GM21723 (cell line): Measurements from ENCODE around the gene CNDP2.
"Not testable (repeated sequence)": the region's sequence is repeated elsewhere in the genome, so short reads cannot be mapped to it uniquely, and the experiment has no call there.

Experiments used
- ATAC-seq: cut with Tn5 transposase; IDR thresholded peaks from one replicate; pipeline ENCODE4 v1.9.1; 2021; ENCODE audit warnings: mild to moderate bottlenecking, moderate library complexity; ENCODE audit not compliant: unreplicated experiment

Gene CNDP2

DNA sequence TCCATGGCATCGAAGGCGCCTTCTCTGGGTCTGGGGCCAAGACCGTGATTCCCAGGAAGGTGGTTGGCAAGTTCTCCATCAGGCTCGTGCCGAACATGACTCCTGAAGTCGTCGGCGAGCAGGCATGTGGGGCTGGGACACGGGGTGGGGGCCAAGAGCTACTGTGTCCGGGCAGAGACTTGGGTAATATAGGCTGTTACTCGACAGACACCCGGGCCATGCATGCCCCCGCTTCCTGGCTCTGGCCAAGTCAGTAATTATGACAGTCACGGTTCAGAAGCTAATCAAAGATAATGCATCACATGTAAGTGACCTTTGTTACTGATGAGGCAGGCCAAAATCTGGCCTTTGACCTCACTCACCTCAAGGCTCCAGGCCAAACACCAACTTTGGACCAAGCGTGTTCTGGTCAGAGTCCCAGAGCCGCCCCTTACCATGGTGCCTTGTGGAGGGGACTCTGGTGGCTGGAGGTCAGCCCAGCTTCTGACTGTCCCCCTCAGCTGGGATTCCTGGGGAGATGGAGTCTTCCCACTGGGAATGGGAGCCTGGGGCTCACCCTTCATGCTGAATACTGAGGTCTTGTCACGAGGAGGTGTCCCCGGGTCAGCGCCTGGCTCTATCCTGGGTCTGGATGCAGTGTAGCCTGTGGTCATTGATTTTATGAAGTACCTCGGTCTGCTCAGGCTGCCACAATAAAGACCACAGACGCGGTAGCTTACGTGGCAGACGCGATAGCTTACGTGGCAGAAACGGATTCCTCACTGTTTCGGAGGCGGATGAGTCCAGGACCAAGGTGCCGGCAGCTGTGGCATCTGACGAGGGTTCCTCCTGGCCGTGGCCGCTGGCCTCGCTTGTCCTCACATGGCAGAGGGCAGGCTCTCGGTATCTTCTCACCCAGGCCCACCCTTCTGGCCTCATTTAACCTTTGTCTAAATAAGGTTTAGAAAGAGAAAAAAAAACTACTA lies 20.4 kb downstream of the CNDP2 start:
- no peak for ATAC-seq

DNA sequence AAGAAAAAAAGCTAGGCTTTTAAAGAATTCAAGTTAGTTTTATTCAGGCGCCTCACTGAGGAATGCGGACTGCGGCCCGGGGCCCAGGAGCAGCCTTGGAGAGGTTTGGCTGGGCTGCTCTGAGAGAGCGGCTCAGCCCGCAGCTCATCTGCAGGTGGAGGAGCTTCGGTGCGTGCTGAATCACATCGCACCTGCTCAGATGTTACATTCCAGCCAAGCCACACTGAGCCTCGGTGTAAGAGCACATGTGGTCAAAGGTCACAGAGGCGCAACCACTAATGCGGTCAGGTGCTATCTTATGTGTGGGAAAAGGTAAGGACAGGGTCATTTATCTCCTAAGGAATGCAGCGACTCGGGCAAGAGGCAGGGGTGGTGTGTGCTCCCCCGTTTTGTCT lies 21.1 kb downstream of the CNDP2 start:
- ATAC-seq = no peak

DNA sequence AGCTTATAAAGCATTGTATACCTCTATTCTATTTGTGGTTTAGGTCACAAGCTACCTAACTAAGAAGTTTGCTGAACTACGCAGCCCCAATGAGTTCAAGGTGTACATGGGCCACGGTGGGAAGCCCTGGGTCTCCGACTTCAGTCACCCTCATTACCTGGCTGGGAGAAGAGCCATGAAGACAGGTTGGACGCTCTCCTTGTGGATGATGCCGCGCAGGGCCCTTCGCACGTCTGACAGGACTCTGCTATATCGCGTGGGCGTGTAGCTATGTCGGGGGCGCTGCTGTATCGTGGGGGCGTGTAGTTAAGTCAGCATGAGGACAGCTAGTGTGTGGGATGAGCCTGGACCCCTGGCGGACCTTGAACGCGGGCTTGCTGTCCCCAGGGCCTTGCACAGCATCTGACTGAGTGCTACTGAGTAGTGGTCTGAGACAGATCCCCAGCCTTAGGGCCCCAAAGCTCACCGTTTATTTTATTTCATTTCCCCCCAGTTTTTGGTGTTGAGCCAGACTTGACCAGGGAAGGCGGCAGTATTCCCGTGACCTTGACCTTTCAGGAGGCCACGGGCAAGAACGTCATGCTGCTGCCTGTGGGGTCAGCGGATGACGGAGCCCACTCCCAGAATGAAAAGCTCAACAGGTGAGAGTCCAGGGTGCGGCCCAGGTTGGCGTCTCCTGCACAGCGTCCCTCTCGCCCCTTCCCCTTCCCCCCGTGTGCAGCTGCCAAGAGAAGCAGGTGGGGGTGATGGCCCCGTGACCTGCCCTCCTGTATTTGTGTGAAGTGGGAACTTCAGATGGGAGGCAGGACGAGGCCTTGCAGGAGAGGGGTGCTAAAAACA lies 22.5 kb downstream of the CNDP2 start:
- ATAC-seq = no peak

DNA sequence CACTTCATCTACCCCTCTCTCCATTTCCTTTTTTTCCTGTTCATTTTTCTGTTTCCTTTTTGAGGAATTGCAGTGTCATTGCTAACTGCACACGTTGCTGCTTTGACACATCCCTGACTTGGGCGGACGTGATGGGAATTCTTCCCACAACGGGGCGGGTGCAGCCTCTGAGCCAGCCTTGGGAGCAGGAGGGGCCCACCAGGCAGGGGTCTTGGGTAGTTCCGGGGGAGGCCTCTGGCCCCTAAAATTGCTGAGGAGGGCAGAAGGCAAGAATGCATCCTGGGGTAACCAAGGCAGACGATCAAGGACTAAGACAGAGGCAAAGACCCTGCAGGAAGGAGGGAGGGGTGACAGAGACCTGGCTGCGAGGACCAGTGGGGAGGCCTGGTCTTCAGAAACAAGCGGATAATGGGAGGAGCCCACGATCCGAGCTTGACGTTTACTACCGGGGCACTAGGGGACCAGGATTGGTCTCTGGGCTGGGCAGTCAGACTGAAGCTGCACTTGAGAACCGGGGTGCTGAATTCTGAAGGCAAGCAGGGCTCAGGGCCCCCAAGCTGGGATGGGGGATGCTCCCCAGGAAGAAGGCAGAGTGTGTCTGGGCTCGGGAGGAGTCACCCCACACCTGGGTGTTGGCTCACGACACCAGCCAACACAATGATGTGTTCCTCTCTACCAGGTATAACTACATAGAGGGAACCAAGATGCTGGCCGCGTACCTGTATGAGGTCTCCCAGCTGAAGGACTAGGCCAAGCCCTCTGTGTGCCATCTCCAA lies 23.3 kb downstream of the CNDP2 start:
- no peak for ATAC-seq

DNA sequence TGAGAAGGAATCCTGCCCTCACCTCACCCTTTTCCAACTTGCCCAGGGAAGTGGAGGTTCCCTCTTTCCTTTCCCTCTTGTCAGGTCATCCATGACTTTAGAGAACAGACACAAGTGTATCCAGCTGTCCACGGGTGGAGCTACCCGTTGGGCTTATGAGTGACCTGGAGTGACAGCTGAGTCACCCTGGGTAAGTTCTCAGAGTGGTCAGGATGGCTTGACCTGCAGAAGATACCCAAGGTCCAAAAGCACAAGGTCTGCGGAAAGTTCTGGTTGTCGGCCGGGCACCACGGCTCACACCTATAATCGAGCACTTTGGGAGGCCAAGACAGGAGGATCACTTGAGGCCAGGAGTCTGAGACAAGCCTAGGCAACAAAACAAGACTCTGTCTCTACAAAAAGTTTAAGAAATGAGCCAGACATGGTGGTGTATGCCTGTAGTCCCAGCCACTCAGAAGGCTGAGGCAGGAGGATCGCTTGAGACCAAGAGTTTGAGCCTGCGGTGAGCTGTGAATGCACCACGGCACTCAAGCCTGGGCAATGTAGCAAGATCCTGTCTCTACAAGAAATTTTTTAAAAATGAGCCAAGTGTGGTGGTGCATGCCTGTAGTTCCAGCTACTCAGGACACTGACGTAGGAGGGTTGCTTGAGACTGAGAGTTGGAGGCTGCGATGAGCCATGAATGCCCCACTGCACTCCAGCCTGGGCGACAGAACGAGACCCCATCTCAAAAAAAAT lies 24.1 kb downstream of the CNDP2 start:
- no peak for ATAC-seq

DNA sequence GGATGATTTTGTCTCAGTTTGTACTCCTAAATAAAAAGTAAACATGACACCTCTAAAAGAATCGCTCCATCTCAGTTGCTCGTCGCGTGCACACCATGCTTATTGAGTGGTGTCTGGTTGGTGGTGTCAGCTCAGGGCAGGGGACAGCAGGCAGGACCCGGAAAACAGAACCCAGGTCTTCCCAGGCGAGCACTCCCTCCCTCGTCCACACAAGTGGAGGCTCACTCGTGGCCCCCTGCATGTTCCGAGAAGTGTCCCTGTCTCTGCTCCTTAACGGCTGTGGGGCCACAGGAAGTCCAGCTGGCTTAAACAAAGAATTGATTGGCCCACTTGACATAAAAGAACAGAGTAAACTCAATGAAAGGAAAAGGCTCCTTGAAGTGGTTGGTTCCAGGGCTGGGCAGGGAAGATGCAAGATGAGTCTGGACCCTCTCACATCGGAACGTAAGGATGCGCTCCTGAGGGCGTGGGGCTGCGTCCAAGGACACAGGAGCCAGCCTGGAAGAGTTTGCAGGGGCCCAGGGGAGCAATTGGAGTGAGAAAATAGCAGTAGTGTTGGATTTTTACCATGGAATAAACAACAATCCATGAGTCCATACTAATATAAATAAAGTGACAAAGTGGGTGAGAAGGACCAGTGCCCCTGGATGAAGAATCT lies 25.0 kb downstream of the CNDP2 start:
- ATAC-seq = no peak

DNA sequence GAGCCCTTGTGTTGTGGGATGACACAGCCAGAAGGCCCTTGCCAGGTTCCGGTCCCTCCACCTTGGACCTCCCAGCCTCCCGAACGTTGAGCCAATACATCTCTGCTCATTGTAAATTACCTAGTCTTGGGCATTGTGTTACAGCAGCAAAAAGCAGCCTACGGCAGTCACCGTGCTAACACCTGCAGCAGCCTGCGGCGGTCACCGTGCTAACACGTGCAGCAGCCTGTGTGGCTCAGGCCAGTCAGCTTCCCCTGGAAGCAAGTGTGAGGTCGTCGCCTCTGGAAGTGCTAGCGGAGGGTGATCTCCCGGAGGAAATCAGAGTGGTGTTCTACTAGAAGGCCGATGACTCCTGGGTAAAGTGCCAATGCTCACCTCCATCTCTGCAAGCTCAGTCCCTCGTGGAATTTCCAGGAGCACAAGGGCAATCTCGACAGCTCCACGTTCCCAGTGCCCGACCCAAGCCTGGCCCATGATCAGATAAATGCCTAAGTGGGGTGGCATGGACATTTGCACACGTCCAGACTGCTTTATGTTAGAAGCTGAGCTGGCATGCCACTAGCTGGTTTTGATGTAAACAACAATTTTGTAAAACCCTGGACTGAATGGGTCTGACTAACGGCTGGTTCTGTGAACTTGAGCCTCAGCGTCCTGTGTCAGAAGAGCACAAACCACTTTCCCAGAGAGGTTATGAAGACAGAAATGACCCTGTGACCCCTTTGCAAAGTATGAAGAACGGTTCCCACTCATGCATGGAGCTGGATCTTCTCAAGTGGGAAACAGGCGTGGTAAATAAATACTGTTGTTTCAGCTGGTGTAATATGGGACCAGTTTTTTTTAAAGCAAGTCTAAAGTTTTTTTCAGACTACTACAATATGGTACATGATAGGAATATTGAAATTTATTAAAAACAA lies 26.7 kb downstream of the CNDP2 start:
- ATAC-seq = no peak

DNA sequence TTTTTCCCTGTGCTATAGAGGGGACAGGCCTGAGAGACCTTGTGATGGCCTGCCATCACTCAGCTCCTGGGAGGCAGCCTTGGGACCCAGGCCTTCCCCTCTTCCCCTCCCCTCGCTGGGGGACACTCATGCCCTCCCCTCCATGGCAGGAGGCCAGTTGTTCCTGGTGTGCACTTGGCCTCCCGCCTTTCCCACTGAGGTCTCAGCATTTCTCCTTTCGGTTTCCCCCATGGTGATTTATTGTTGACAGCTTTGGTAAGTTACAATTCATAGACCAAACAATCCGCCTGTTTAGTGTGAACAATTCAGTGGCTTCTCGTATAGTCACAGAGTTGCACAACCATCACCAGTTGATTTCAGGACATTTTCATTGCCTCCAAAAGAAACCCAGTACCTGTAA lies 27.9 kb downstream of the CNDP2 start:
- no peak for ATAC-seq

DNA sequence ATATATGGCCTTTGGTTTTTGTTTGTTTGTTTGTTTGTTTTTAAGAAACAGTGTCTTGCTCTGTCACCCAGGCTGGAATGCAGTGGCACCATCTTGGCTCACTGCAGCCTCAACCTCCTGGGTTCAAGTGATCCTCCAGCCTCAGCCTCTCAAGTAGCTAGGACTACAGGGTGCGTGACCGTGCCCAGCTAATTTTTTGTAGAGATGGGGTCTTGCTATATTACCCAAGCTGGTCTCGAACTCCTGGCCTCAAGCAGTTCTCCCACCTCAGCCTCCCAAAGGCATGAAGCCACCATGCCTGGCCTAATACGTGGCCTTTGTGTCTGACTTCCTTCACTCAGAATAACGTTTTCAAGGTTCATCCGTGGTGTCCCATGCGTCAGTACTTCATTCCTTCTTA lies 28.8 kb downstream of the CNDP2 start:
- ATAC-seq = not testable (repeated sequence)

DNA sequence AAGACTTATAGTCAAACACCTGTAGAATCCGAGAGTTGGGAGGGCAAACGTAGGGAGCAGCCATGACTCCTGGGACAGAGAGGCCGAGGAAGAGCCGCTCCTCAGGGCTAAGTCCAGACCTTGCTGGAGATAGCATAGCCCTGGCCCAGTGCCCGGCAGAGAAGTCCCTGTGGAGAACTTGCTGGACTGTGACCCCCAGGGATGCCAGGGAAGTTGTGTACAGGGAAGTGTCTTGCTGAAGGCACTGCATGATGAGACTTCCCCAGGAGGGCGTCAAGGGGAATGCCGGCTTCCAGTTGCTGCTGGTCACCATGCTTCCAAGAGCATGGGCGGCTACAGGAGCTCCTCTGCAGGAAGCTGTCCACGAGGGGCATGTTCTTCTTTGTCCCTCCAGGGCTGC lies 29.6 kb downstream of the CNDP2 start:
- ATAC-seq = no peak

DNA sequence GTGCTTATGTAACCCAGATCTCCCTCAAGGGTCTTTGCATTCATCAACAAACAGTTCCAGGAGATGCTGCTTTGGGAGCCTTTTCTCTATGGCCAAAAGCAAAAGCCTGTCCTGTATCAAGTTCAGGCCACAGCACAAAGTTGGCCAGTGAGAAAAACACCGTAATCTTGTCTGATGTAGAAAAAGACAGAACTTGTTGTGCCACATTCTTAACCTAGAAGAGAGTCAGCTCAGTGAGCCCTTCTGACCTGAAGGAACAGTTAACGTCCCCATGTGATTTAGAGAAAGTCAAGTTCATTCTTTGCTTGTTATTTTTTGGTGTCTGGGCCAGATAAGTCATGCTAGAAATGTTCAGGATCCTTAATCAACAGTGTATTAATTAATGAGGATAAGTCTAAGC lies 30.3 kb downstream of the CNDP2 start:
- ATAC-seq = no peak

DNA sequence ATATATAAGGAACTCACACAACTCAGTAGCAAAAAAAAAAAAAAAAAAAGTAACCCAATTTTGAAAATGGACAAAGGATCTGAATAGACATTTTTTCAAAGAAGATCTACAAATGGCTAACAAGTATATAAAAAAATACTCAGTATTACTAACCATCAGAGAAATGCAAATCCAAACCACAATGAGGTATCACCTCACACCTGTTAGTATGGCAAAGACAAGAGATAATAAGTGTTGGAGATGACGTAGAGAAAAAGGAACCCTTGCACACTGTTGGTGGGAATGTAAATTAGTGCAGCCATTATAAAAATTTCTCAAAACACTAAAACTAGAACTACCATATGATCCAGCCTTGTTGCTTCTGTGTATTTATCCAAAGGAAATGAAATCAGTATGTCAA lies 32.3 kb downstream of the CNDP2 start:
- ATAC-seq = peak; percentile 64

DNA sequence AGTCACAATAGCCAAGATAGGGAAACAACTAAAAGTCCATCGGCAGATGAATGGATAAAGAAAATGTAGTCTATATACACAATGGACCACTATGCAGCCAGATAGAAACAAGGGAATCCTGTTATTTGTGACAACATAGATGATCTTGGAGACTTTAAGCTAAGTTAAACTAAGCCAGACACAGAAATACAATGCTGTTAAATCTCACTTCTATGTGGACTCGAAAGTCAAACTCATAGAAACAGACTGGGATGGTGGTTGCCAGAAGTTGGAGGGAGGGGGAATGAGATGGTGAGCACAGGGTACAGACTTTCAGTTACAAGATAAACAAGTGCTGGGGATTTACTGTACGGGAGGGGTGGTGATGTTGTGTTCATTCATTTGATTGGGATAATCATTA lies 32.8 kb downstream of the CNDP2 start:
- ATAC-seq = peak; percentile 19

DNA sequence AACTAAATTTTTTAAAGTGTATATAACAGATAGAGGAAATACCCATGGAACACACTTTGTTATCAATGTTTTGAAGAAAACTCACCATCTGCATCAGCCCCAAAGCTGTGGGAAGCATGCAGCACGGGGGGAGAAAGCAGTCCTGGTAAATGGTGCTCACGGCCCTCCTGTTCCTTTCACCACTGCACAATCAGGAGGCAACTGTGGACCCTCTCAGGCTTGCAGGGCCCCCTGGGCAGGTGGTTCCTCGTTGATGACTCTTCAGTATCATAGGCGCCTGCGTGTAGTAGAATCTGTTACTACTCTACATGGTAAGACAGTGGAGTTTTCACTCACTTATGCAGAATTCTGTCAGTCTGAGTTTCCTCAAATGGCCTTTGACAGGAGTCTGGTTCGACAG lies 33.2 kb downstream of the CNDP2 start:
- no peak for ATAC-seq

DNA sequence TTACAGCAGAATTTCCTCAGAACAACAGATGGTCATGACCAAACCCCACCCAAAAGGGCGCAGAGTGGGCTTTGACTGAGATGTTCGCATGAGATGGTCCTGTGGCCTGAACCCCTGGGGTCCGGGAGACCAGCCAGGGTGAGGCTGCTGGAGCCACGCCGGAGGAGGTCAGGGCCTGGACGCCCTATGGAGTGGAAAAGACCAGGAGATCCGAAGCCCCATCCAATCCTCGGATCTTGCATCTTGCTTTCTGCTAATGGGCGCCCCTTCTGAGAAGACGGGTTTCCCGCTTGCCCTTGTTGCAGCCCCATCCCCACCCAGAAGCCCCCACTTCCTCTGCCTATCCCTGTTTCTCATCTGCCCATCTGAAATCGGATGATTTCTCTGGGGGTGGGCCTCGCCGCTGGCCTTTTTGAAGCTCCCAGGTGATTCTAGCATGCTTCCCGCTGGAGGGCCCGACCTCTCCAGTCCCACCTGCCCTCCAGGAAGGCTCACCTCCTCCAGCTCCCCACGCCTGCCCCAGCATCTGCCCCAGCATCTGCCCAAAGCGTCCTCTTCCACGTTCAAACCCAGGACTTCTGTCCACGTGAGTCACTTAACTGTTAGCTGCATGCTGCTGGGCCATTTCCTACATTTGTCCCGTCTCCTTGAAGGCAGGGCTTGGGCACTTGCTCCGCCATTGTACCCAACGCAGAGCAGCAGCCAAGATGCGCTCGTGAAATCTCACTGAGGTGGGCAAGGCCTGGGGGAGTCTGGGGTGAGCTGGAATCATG lies 33.8 kb downstream of the CNDP2 start:
- ATAC-seq = no peak

DNA sequence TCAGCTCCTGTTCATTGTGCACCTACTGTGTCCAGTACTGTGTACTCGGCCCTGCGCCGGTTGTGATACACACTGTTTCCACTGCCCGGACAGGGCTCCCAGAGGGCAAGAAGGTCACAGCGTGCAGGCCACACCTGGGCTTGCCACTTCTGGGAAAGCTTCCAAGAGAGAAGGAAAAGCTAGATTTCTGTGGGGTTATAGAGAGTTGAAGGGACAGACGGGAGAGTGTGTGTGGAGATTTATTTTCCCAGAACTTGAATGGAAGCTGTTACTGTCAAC lies 34.4 kb downstream of the CNDP2 start:
- no peak for ATAC-seq

DNA sequence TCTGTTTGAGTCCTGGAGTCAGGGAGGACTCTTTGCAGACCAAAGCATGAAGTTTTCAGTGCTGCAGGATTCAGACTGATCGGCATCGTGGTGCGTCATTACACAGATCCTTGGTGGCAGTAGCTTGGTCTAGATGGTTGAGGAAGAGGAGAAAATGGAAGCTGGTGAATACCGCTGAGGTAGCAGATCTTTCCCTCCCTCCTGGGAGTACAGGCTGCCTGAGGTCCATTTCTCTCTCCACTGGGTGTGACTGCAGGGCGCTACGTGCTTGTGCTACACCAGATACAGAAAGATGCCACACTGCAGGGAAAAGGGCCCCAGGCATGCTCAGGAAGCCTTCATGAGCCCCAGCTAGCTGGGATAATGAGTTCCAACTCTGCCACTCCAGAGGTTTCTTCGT lies 34.9 kb downstream of the CNDP2 start:
- ATAC-seq = no peak

DNA sequence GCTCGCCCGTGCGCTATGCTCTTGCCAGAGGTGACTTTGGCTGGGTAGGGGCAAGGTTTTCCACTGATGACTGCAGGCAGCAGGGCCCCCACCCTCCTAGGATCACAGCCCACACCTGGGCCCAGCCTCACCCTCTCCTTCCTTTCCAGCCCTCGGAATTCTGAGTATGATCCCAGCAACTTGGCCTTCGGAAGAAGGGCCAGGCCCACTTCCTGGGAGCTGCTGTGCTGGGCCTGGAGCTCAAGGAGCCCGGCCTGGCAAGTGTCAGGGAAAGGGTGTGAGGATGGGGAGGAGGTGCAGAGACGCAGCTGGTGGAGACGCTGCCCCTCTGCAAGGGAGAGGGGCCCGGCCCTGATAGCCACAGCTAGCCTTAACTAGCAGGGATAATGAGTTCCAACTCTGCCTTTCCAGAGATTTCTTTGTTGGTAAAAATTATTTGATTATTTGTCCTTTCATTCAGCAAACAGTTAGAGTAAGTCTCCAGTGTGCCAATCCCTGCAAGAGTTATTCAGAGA lies 36.4 kb downstream of the CNDP2 start:
- no peak for ATAC-seq
